ENCODE measurements around the gene SAMHD1. TPM values are rescaled to one million over a fixed set of nuclear protein-coding genes. Genes with fewer than 3 reads are reported as not detected.
A peak's percentile ranks its signal among the peaks of the same experiment; 100 is the strongest.

Gene SAMHD1
- polyA plus RNA-seq, 2 of the 4 experiments (the other 2 are of a cell fraction): 9.8 to 11.7 TPM

DNA sequence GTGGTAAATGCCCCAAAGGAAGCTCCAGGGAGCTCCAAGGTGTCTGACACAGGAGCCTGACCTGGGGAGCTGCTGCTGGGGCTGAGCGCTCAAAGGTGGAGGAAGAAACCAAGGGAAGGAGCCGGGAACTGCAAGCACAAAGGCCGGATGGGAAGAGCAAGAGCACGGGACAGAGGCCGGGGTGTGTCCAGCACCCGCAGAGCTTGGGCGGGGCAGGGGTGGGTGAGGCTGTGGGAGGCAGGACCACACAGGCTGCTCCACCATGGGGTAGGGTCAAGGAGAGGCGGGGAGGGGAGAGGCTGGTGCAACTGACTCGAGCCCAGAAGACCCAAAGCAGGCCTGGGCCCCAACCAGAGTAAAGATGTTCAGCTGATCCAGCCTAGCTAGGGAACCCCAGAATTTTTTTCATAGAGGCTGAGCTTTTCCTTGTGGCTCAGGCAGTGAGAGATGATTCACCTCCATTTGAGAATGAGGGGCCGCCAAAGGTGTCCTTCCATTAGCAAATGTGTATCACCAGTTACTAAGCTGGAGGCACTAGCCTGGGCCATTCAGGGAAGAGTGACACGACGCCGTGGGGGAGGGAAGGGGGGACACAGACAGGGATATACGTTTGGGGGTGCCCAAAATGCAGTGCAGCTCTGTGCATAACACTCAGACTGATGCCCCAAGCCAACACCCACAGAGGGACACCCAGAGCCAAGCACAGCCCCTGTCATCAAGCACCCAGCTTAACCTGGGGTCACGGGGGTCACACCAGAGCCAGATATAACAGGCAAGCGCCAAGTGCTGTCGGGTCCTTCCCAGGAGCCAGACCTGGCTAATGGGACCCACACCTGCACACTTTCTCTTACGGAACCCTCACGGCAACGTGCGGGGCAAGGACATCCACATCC is 96.9 kb downstream of the SAMHD1 start:
- no peak for TF ChIP-seq ZNF302 (CRISPR knock-in tag; IDR thresholded peaks at IDR 0.05)
- peak; percentile 78 for TF ChIP-seq RFX5 (IDR thresholded peaks at IDR 0.05)
- DNase-seq (ENCODE audit: low read depth in 1 of 2, low spot score in 1 of 2): peak in 1 of 2 experiments; percentile 67
- Histone ChIP-seq H3K4me2 (peak overlapping the region; percentile 76), H3K4me1 (peaks cover 48% of the 10 kb centered on the region), H3K4me3 (no peak overlapping the region), H3K9me3 (peaks cover 6% of the 10 kb centered on the region; the same call in 1 of the 3 replicates), H3K27ac (peak overlapping the region; percentile 70 to 82)
- no peak for FAIRE-seq
- 51% methylated on average over 20 of the region's 21 CpGs for WGBS (ENCODE audit: missing lambda C conversion rate)
- POLR2A ChIA-PET: interaction anchor here (0.6 to 1.2 kb wide), 2 partner anchors 8 to 421 kb away, joined by 3 to 5 read pairs; a partner anchor contains a TSS
- CTCF ChIA-PET: interaction anchor here (0.7 to 4.6 kb wide), 13 partner anchors 8 to 80 kb away, joined by 3 to 39 read pairs (median 5); partner anchors contain the start of gene DSN1
- peak; percentile 70 to 80 for ATAC-seq

DNA sequence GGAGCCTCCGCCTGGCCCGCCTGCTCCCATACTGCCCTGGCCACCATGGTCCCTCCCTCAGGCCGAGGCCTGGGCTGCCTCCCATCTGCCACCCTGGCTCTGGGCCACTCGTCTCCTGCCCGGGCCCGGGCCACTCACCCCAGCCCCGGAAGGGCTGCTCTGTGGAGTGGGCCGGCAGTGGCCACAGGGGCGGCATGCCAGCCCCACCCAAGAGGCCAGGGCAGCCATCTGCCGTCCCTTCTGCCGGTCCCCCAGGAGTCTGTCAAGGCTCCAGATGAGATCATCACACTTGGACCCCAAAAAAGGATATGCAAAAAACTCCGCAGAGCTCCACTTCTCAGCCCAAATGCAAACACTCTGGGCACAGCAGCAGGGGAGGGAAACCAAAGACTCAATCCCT is 99.3 kb downstream of the SAMHD1 start:
- Histone ChIP-seq H3K27ac (0 out of 6 replicates have a peak overlapping the region, but pooled peaks of 1 of the 2 experiments have one; percentile 11), H3K4me3 (no peak overlapping the region), H3K4me1 (peaks cover 57% of the 10 kb centered on the region), H3K4me2 (no peak overlapping the region), H3K9me3 (peaks cover 6% of the 10 kb centered on the region; the same call in 1 of the 3 replicates)
- CTCF ChIA-PET: interaction anchor here (0.7 to 4.6 kb wide), 5 partner anchors 12 to 69 kb away, joined by 3 to 39 read pairs (median 5); a partner anchor contains a TSS
- TF ChIP-seq HEYL (CRISPR knock-in tag; IDR thresholded peaks at IDR 0.05) (no peak), FOXS1 (CRISPR knock-in tag; IDR thresholded peaks at IDR 0.05) (no peak), ZNF302 (CRISPR knock-in tag; IDR thresholded peaks at IDR 0.05) (no peak), ESRRA (IDR thresholded peaks at IDR 0.05; ENCODE audit: borderline replicate concordance, low read length) (no peak), NFE2L2 (conservative IDR thresholded peaks at IDR 0.05; ENCODE audit: low read length) (no peak), ZC3H11A (IDR thresholded peaks at IDR 0.05) (no peak)
- FAIRE-seq (no peak), DNase-seq (ENCODE audit: low read depth in 1 of 2, low spot score in 1 of 2) (no peak), ATAC-seq (no peak)
- POLR2A ChIA-PET: no interaction called here
- WGBS (ENCODE audit: missing lambda C conversion rate): 92% methylated on average over 10 of the region's 12 CpGs

DNA sequence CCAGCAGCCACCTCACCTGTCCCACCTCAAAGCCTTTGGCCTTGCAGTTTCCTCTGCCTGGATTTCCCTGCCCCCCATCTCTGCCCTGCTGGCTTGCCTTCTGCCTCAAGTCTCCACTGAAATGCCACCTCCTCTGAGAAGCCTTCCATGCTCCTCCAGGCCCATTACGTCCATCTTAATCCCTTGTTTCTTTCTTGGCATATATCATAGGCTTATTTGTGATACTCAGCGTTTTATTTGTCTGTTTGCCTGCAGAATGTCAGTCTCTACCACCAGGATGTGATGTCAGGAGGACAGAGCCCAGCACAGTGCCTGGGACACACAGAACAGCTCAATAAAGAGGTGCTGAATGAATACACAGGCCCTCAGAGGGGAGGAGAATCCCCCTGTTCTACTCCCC is 100.0 kb downstream of the SAMHD1 start:
- H3K4me1 ChIP-seq: peaks cover 50% of the 10 kb centered on the region
- H3K27ac ChIP-seq: no peak overlapping the region
- H3K4me3 ChIP-seq: no peak overlapping the region
- ChIA-PET POLR2A (no interaction called here), CTCF (interaction anchor here (1.0 to 1.4 kb wide), 3 partner anchors 15 to 35 kb away, joined by 3 to 6 read pairs (median 5); no protein-coding TSS in a partner anchor)
- 99% methylated on average over 2 of the region's 2 CpGs for WGBS (ENCODE audit: missing lambda C conversion rate)
- TF ChIP-seq HEYL (CRISPR knock-in tag; IDR thresholded peaks at IDR 0.05) (no peak), MAFK (IDR thresholded peaks at IDR 0.05; ENCODE audit: partially characterized antibody) (peak; percentile 72), RARB (CRISPR knock-in tag; IDR thresholded peaks at IDR 0.05) (no peak), ZFP36 (IDR thresholded peaks at IDR 0.05; ENCODE audit: borderline replicate concordance, partially characterized antibody) (peak; percentile 56), HOXB5 (CRISPR knock-in tag; IDR thresholded peaks at IDR 0.05) (no peak), ESRRA (IDR thresholded peaks at IDR 0.05; ENCODE audit: borderline replicate concordance, low read length) (no peak)
- TF ChIP-seq, protein P1, sequence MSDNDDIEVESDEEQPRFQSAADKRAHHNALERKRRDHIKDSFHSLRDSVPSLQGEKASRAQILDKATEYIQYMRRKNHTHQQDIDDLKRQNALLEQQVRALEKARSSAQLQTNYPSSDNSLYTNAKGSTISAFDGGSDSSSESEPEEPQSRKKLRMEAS (IDR thresholded peaks at IDR 0.05): no peak
- no peak overlapping the region for H3K4me2 ChIP-seq
- ATAC-seq (no peak), FAIRE-seq (no peak), DNase-seq (ENCODE audit: low read depth in 1 of 2, low spot score in 1 of 2) (no peak)
- peaks cover 6% of the 10 kb centered on the region; the same call in 1 of the 3 replicates for H3K9me3 ChIP-seq

DNA sequence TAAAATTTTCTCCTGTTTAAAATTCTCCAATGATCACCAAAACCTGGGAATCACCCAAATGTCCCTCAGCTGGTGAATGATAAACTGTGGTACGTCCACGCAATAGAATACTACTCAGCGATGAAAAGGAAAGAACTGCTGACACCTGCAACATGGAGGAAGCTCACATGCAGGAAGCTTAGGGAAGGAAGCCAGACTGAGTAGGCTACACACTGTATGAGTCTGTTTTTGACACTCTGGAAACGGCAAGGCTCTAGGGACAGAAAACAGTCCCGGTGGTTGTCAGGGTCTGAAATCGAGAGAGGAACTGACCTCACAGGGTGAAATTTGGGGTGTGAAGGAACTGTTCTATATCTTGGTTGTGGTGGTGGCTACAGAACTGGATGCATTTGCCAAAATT is 100.7 kb downstream of the SAMHD1 start:
- H3K4me3 ChIP-seq: no peak overlapping the region
- H3K27ac ChIP-seq: no peak overlapping the region
- TF ChIP-seq HOXA7 (CRISPR knock-in tag; IDR thresholded peaks at IDR 0.05) (no peak), KDM1A (IDR thresholded peaks at IDR 0.05; ENCODE audit: low read depth) (peak; percentile 83; the same call in 1 of the 2 replicates), MAFK (IDR thresholded peaks at IDR 0.05; ENCODE audit: partially characterized antibody) (peak; percentile 32)
- ChIA-PET POLR2A (no interaction called here), CTCF (interaction anchor here (0.9 kb wide), 1 partner anchor 42 kb away, joined by 3 read pairs; no protein-coding TSS in a partner anchor)
- peaks cover 6% of the 10 kb centered on the region; the same call in 1 of the 3 replicates for H3K9me3 ChIP-seq
- H3K4me2 ChIP-seq: no peak overlapping the region
- FAIRE-seq (no peak), DNase-seq (ENCODE audit: low read depth in 1 of 2, low spot score in 1 of 2) (no peak), ATAC-seq (no peak)
- peaks cover 43% of the 10 kb centered on the region for H3K4me1 ChIP-seq
- WGBS (ENCODE audit: missing lambda C conversion rate): 96% methylated on average over 6 of the region's 6 CpGs

Data from A549 (cell line).